NCI-H748 treated with DMSO at 0.1 percent for 48 hours (cell line): ENCODE measurements around the gene NR0B2.
"Not testable (repeated sequence)": the region's sequence is repeated elsewhere in the genome, so short reads cannot be mapped to it uniquely, and the experiment has no call there.

ENCODE experiments used
- DNase-seq: peaks from one replicate; lab custom pipeline; 2025; lab: John Stamatoyannopoulos, UW

The NR0B2 gene

GRCh38 chr1:26913754-26914619 is at the start of gene NR0B2:
NR0B2 (minus strand) TSS chr1:26913975; CDS start chr1:26913940, 35 bp downstream.
- peak; percentile 69 for DNase-seq

GRCh38 chr1:26961826-26962225 is 48.1 kb upstream of the NR0B2 start:
- DNase-seq: no peak

GRCh38 chr1:26960625-26960966 is 46.8 kb upstream of the NR0B2 start:
- no peak for DNase-seq

- peak; percentile 53 for DNase-seq
Measured at GRCh38 chr1:26959722-26960624, 46.2 kb upstream of the NR0B2 start, which contains the start of gene KDF1. KDF1 (minus strand) TSS chr1:26960468; CDS start chr1:26952380, 8,088 bp downstream.

- no peak for DNase-seq
Measured at GRCh38 chr1:26959270-26959669, 45.5 kb upstream of the NR0B2 start.

GRCh38 chr1:26957306-26957705 is 43.5 kb upstream of the NR0B2 start:
- no peak for DNase-seq

GRCh38 chr1:26956321-26956720 is 42.5 kb upstream of the NR0B2 start:
- no peak for DNase-seq

GRCh38 chr1:26953374-26953773 is 39.6 kb upstream of the NR0B2 start:
- DNase-seq: no peak

- no peak for DNase-seq
Measured at GRCh38 chr1:26951821-26952497, 38.2 kb upstream of the NR0B2 start.

GRCh38 chr1:26951216-26951615 is 37.4 kb upstream of the NR0B2 start:
- no peak for DNase-seq

GRCh38 chr1:26950602-26951001 is 36.8 kb upstream of the NR0B2 start:
- no peak for DNase-seq

- no peak for DNase-seq
Measured at GRCh38 chr1:26949926-26950319, 36.1 kb upstream of the NR0B2 start.

GRCh38 chr1:26949266-26949925 is 35.6 kb upstream of the NR0B2 start:
- no peak for DNase-seq

- not testable (repeated sequence) for DNase-seq
Measured at GRCh38 chr1:26948725-26949057, 34.9 kb upstream of the NR0B2 start.

GRCh38 chr1:26946270-26946669 is 32.5 kb upstream of the NR0B2 start:
- no peak for DNase-seq

GRCh38 chr1:26945728-26946127 is 32.0 kb upstream of the NR0B2 start:
- DNase-seq: no peak

GRCh38 chr1:26945138-26945537 is 31.4 kb upstream of the NR0B2 start:
- DNase-seq: no peak

GRCh38 chr1:26942656-26943055 is 28.9 kb upstream of the NR0B2 start:
- no peak for DNase-seq

- no peak for DNase-seq
Measured at GRCh38 chr1:26941311-26941710, 27.5 kb upstream of the NR0B2 start.

- DNase-seq: no peak
Measured at GRCh38 chr1:26938659-26939025, 24.9 kb upstream of the NR0B2 start.

GRCh38 chr1:26938004-26938658 is 24.4 kb upstream of the NR0B2 start:
- DNase-seq: no peak
